ENCODE measurements around the gene AGAP1. TPM values are rescaled to one million over a fixed set of nuclear protein-coding genes. Genes with fewer than 3 reads are reported as not detected.

Gene AGAP1
- total RNA-seq, 4 donors from 2014 or later, result 13.7 to 18.5 (median 17.1) TPM

GRCh38 chr2:235911633-235912233 is 417.9 kb downstream of the AGAP1 start:
- 72 to 76% methylated on average over 10 of the region's 10 CpGs for WGBS, 2 donors
- DNase-seq (ENCODE audit: low spot score in 2 of 2), result peak in 1 of 2 donors; percentile 78
- intact Hi-C loops (cut with DNase I; ENCODE audit: low total_unique reads), result no loop called here
- no peak for TF ChIP-seq CTCF (IDR thresholded peaks at IDR 0.05)
- no peak for TF ChIP-seq POLR2A (IDR thresholded peaks at IDR 0.05)
- no peak overlapping the region for H3K4me3 ChIP-seq (ENCODE audit: low read depth, poor library complexity, severe bottlenecking)

GRCh38 chr2:235914756-235915155 is 420.9 kb downstream of the AGAP1 start:
- DNase-seq (ENCODE audit: low spot score in 2 of 2), result peak in 1 of 2 donors; percentile 45
- WGBS, 2 donors, result 97% methylated on average over 9 of the region's 9 CpGs
- intact Hi-C loops (cut with DNase I; ENCODE audit: low total_unique reads), result no loop called here
- H3K4me3 ChIP-seq (ENCODE audit: low read depth, poor library complexity, severe bottlenecking), result no peak overlapping the region
- TF ChIP-seq POLR2A (IDR thresholded peaks at IDR 0.05), result no peak
- no peak for TF ChIP-seq CTCF (IDR thresholded peaks at IDR 0.05)

GRCh38 chr2:235917506-235917905 is 423.7 kb downstream of the AGAP1 start:
- intact Hi-C loops (cut with DNase I; ENCODE audit: low total_unique reads), result no loop called here
- H3K4me3 ChIP-seq (ENCODE audit: low read depth, poor library complexity, severe bottlenecking), result no peak overlapping the region
- peak in 1 of 2 donors; percentile 54 for DNase-seq (ENCODE audit: low spot score in 2 of 2)
- WGBS, 2 donors, result 86 to 89% methylated on average over 19 of the region's 19 CpGs
- no peak for TF ChIP-seq POLR2A (IDR thresholded peaks at IDR 0.05)
- no peak for TF ChIP-seq CTCF (IDR thresholded peaks at IDR 0.05)

GRCh38 chr2:235918876-235919275 is 425.0 kb downstream of the AGAP1 start:
- TF ChIP-seq CTCF (IDR thresholded peaks at IDR 0.05) (no peak), POLR2A (IDR thresholded peaks at IDR 0.05) (no peak)
- intact Hi-C loops (cut with DNase I; ENCODE audit: low total_unique reads), result no loop called here
- DNase-seq (ENCODE audit: low spot score in 2 of 2), result peak in 1 of 2 donors; percentile 45
- H3K4me3 ChIP-seq (ENCODE audit: low read depth, poor library complexity, severe bottlenecking), result no peak overlapping the region
- WGBS, 2 donors, result 93 to 95% methylated on average over 8 of the region's 8 CpGs

- no peak overlapping the region for H3K4me3 ChIP-seq (ENCODE audit: low read depth, poor library complexity, severe bottlenecking)
- TF ChIP-seq CTCF (IDR thresholded peaks at IDR 0.05) (no peak), POLR2A (IDR thresholded peaks at IDR 0.05) (no peak)
- intact Hi-C loops (cut with DNase I; ENCODE audit: low total_unique reads), result no loop called here
- WGBS, 2 donors, result 97% methylated on average over 7 of the region's 7 CpGs
- peak in 1 of 2 donors; percentile 50 for DNase-seq (ENCODE audit: low spot score in 2 of 2)
Observed at GRCh38 chr2:235920216-235920865, 426.5 kb downstream of the AGAP1 start.
